HG02884 (cell line): ENCODE results near the gene NADK.
"Not testable (repeated sequence)": the region's sequence is repeated elsewhere in the genome, so short reads cannot be mapped to it uniquely, and the experiment has no call there.

Experiments
- ATAC-seq: cut with Tn5 transposase; IDR thresholded peaks from one replicate; pipeline ENCODE4 v1.9.1; 2021; ENCODE audit warnings: mild to moderate bottlenecking, moderate library complexity; ENCODE audit not compliant: unreplicated experiment

Gene NADK

DNA sequence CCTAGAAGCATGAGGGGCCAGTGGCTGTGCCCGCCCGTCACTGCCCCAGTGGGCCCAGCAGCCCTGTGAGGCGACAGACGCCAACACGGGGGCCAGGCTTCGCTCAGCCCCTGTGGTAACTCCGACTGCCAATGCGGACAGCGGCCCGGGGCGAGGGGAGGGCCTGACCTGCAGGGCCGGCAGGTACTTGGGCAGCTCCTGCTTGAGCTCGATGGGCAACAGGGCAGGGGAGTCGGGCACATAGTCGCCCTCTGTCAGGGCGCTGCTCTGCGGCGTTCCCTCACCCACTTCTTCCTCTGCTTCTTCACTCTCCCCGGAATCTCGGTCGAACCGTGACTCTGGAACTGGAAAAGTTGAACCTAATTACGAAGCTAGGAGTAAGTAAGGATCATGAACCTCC is 71.0 kb downstream of the NADK start:
- ATAC-seq = not testable (repeated sequence)

DNA sequence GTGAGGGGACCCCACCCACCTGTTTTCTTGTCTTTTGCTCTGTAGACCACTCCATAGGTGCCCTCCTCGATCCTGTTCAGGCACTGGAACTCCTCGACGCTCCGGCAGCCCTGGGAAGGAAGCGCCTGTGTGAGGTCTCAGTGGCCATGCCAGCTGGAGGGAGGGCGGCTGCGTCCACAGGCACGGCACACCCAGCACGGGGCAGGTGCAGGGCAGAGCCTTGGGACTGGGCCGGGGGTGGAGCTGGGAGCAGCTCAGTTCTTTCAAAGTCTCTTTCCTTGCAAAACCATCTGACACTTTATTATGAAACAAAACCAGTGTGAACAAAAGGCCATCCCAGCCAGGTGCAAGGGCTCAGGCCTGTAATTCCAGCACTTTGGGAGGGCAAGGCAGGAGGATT is 72.6 kb downstream of the NADK start:
- ATAC-seq = not testable (repeated sequence)

DNA sequence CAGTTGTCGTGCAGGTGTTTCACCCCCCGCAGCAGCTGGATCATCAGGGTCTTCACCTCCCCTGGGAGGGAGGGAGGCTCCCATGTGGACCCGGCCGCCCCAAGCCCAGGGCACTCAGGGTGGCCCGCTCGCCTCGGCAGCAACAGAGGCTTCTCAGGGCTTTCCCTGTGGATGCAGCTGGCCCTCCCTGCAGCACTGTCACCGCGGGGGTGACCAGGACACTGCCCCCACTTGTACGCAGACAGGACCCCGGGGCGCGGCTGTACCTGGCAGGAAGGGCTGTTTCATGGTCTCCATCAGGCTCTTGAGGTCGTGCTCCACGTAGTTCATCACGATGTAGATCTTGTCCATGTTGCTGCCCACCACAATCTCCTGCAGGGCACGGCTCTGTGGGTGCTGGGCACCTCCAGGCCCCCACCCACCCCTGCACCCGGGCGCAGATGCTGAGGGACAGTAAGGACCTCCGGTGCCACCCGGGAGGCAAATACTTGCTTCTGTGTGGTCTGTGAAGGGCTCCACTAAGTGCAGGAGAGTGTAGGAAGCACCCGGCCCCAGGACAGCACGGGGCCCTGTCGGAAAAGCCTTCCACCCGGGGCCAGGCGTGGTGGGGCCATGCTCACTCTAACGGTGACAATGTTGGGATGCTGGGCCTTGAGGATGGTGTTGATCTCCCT is 73.8 kb downstream of the NADK start:
- ATAC-seq = not testable (repeated sequence)

DNA sequence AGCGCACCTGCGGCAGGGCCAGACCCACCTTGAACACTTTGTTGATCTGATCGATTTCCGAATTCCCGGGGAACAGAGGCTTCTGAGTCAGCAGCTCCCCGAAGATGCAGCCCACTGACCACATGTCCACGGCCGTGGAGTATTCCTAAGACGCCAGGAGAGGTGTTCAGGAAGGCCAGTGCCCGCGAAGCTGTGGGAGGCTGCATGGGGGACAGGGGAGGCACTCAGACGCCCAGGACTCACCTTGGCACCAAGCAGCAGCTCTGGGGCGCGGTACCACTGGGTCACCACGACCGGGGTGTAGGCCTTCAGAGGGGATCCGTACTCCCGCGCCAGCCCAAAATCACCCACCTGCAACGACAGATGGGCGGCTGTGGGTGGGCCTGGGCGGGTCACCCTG is 74.5 kb downstream of the NADK start:
- ATAC-seq = no peak

DNA sequence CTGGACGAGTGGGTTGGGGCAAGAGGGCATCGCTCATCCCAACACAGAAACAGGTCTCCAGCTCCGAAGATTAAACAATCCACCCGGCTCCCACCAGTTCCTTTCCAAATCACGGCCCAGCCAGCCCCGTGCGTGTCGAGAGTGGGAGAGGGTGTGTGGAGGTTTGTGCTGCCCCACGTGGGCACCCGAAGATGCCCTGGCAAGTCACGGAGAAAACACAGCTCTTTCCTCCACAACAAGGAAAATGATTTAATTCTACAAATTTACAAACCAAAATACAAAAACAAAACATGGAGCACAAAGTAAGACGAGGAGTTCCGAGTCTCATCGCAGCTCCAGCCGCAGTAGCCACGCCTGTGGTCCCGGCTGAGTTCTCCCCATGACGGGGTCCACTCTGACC is 75.8 kb downstream of the NADK start:
- ATAC-seq = not testable (repeated sequence)
